Adrenal gland (tissue), 5 donors: Measurements from ENCODE around the gene CEP112.

Experiments
- POLR2A ChIP-seq, 2 donors: fragments of 450-650 bp; IDR thresholded peaks; one replicate each; pipeline ENCODE4 v1.6.1; 2017; ENCODE audit warnings: antibody characterized with exemption in 2 of 2, mild to moderate bottlenecking in 2 of 2, moderate library complexity in 1 of 2
- TF ChIP-seq, protein P1 (sequence below), 6 experiments: fragments of 450-650 bp in 4 of 6; fragments of 200-600 bp in 2 of 6; sonication (generic) in 1 of 6; IDR thresholded peaks; 1 replicate in 5 of 6; 2 replicates in 1 of 6; pipeline versions ENCODE4 v1.5.1 to v1.8.0; 2016 to 2021; ENCODE audit warnings: antibody characterized with exemption in 6 of 6, mild to moderate bottlenecking in 2 of 6, moderate library complexity in 1 of 6
- donor health status: DM: no; HTN: no; CAD: no.

DNA sequence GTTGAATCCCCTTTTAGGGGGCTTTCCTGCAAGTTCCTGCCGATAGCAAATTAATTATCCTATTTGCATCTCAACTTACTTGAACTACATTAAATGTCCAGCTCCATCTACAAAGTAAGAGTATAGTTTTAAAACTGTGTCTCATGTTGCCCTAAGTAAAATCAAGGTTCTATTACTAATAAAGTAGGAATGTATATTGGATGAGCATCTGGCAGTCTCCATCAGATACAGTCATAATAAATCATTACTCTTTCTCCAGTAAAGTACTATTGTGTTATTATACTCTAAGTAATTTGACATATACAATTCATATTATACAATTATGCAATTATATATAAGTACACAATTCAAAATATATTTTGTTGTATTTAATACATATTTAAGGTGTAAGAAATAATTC lies 249.3 kb downstream of the CEP112 start:
- TF ChIP-seq POLR2A (IDR thresholded peaks at IDR 0.05): no peak
- TF ChIP-seq, protein P1, sequence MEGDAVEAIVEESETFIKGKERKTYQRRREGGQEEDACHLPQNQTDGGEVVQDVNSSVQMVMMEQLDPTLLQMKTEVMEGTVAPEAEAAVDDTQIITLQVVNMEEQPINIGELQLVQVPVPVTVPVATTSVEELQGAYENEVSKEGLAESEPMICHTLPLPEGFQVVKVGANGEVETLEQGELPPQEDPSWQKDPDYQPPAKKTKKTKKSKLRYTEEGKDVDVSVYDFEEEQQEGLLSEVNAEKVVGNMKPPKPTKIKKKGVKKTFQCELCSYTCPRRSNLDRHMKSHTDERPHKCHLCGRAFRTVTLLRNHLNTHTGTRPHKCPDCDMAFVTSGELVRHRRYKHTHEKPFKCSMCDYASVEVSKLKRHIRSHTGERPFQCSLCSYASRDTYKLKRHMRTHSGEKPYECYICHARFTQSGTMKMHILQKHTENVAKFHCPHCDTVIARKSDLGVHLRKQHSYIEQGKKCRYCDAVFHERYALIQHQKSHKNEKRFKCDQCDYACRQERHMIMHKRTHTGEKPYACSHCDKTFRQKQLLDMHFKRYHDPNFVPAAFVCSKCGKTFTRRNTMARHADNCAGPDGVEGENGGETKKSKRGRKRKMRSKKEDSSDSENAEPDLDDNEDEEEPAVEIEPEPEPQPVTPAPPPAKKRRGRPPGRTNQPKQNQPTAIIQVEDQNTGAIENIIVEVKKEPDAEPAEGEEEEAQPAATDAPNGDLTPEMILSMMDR (IDR thresholded peaks at IDR 0.05): no peak
